Femur (tissue), 1 donor: ENCODE results near the gene SMIM41.

Experiments used
- DNase-seq: peaks from one replicate; pipeline ENCODE4 v3.0.0-alpha.2; 2017

SMIM41 gene

DNA sequence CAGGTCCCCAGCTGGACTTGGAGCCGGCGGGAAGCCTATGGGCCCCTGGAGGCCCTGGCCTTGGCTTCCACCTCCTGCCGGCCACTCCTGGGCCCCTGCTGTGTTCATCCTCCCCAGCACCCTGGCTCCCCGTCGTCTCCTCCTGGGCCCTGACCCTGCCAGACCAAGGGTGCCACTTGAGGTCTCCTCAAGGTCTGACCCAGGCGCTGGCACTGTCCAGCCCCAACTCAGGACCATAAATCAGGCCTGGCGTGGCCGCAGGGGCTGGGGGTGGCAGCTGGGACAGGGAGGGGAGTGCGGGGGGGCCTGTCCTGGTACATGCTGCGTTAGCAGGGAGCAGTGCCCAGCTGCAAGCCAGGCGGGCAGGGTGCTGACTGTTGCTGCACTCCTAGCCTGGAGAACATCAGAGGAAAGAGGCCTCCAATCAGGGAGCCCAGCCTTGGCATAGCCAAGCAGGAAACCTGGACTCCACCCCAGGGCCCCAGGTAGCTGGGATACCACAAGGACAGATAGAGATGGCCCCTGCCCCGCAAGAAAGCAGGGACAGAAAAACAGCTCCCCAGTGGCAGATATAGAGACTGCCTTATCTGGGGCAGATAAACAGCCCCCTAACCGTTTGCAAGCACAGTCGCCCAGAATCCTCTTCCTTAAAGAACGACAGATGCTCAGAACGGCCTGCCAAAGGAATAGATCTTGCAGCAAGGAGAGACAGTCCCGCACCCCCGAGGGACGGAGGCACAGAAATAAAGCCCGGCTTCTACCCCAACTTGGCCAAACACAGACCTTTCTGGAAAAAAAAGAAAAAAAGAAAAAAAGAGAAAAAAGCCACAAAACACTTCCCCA, 16.2 kb upstream of the SMIM41 start:
- DNase-seq, result no peak

DNA sequence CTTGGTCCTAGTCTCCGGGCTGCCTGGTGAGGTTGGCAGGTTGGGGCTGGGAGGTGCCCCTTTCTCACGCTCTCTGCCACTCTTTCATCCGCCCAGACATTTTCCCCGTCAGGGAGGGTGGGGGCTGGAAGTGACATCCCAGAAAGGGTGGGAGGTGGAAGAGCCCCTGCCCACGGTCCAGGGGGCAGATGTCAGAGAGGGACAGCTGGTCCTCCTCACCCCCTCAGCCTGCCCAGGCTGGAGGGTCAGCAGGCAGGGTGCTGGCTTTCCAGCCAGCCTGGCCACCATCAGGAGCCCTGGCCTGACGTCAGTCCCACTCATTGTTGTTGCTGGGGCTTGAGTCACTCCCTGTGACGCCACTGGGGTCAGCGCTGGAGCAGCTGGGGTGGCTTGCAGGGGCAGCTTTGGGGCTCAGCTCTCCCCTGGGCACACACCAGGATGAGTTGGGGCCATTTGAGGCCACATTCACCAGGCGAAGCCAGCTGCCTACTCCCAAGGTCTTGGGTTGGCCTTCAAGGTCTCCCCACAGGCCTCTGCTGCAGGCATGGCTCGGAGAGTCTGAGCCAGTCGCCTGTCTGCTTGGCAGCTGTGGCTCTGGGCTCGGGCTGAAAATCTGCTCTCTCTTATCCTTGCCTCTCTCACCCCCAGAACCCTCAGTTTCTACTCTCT, 15.4 kb upstream of the SMIM41 start:
- DNase-seq, result no peak

DNA sequence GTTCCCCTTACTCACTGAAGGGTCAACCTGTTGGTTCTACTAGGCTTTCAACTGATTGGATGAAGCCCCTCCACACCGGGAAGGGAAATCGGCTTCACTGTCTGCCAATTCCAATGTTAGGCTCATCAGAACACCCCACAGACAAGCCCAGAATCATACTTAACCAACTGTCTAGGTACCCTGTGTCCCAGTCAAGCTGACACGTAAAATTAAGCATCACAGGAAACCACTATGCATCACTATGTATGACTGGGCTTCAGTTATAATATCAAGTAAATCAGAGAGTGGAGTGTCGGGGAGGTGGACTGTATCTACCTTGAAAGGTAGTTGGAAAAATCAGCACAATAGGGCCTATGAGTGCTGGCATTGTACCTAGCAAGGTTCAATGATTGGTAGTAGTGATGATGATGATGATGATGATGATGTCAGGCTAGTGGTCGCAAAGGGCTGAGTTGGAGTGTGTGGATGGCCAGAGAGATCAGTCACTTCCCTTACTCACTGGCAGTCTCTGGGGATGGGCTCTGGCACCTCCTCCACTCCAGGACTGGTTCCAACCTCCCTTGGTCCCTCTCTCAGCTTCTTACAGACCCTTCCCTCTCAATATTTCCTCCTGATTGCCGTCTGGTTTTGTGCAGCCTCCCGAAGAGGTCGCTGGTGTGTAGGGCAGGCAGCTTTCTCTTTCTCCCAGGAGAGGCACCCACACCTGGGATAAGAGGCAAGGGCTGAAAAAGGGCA, 13.0 kb upstream of the SMIM41 start:
- DNase-seq, result no peak

DNA sequence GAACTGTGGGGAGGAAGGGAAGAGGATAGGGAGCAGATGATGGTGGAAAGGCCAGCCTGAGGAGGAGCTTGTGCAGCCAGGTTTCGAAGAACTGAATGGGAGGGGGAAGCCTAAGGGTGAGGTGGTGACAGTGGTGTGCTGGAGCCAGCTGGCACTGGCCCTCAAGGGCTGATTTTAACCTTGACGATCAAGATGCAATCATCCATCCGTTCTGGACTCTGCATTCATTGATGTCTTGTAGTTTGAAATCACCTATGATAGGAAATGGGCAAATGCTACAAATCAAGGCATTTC, 12.5 kb upstream of the SMIM41 start:
- DNase-seq, result no peak

DNA sequence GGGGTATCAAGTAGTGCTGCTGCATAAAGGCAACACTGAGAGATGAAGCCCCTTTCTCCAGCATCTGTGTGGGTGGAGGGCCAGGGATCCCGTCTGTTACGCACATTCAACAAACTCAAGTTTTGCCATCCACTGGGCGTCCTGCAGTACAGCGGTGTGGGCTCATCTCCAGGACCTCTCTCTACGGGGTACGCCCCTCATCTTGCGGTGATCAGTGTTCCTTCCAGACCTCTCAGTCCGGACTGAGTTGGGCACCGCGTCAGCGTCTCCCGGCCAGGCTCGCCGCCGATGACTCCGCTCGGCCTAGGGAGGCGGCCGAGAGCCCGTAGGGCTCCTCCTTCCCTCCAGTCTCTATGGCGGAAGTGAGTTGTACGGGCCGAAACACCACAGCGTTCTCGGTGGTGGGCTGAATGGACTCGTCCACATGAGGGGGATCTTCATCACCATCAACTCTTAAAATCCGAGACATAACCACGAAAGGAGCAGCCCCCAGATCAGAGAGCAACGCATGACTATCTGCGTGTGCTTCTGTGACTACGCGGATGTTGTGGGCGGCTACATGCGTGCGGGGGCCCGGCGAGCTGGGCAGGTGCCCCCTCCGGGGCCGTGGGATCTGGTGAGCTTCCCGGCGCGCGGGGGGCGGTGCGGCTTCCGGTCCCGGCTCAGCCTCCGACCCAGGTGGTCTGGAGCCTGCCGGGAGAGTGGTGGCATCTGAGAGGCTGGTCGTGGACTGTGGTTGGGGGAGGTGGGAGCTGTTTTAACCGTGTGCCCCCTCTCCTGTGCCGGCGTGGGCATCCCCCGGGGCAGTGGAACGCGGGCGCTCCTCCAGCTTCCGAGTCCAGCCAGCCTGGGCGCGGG, 9.9 kb upstream of the SMIM41 start, which contains the start of gene ATG101:
TSS of gene ATG101 (plus strand) at position 652 of the 858 bp plus-strand sequence. CDS start 3,673 bp downstream, outside the sequence.
- peak; percentile 94 for DNase-seq

DNA sequence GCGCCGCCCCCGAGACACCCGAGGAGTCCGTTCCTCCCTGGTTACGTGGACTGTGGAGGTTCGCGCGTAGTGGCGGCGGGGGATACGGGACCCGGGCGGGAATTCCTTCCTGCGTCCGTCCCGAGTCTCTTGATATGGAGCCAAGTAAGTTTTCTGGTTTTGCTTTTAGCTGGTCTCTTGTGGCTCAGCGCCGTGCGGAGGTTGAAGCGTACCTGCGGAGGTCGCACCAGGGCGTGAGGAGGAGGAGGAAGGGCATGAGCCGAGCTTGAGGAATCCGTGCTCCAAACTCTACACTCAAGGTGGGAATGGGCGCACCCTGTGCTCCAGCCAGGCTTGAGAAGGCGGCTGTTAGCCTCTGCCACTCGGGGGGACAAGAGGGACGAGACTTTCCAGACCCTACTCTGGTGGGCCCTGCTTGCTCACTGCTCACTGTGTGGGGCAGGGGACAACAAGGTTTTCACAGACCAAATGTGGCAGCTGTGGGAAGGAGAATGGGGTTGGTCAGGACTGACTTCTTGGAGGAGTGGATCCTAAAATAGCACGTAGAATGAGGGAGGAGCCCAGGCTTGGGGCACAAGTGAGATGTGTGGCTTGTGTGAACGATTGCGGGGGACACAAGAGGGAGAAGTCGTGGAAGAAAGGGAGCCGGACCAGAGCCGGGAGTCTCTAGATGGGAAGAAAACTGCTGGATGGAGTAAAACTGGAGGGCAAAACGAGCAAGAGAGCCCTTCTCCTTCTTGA, 9.1 kb upstream of the SMIM41 start:
- no peak for DNase-seq

DNA sequence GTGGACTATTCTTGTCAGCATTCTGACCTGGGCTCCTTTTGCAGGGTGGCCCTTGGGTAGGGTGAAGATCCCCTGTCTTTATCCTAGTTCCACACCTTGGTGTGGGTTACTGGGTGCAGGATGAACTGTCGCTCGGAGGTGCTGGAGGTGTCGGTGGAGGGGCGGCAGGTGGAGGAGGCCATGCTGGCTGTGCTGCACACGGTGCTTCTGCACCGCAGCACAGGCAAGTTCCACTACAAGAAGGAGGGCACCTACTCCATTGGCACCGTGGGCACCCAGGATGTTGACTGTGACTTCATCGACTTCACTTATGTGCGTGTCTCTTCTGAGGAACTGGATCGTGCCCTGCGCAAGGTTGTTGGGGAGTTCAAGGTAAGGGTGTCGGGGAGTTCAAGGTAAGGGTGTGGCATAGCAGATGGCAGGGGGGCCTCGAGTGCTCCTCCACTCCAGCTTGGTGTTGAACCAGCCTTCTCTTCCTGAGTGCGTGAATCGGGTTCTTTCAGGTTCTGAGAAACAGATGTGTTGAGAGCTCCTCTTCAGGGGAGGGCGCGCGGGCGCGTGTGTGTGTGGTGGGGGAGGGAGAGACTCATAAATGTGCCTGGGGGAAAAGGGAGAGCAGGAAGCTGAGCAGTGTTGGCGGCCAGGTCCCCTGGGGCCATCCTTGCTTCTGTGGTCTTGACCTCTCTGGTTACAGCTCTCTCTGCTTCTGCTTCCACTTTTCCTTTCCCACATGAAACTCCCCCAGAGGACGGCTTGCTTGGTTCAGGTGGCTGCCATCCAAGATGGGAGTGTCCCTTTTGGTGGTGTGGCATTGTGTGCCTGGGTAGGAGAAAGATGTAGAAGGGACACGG, 5.7 kb upstream of the SMIM41 start:
- DNase-seq, result peak; percentile 62

DNA sequence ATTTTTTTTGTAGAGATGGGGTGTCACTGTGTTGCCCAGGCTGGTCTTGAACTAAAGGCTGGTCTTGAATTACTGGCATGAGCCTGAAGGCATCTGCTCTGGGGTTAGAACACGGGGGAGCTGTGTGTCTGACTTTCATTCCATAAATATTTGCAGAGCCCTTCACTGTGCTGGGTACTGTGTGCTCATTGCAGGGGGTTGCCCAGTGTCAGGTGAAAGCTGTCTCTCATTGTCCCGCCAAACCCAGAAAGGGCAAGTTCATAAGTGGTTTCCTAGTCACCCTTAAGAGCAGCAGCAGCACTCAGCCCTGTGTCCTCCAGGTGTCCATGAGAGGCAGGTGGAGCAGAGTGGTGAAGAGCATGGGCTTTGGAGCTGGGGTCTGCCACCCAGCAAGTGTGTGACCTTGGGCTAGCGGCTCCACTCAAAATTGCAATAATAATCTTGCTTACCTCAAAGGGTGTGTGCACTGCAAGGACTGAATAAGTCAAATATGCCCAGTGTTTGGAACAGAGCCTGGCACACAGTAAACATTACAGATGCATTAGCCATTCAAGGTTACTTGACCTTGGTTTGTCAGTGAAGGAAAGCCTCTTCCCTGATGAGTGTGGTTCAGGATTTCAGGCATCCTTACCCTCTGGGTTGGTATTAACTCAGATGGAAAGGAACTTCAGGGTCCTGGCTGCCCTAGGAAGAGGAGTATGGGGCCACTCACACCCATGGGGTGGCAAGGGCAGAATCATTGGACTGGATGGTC, 4.4 kb upstream of the SMIM41 start:
- DNase-seq, result no peak

DNA sequence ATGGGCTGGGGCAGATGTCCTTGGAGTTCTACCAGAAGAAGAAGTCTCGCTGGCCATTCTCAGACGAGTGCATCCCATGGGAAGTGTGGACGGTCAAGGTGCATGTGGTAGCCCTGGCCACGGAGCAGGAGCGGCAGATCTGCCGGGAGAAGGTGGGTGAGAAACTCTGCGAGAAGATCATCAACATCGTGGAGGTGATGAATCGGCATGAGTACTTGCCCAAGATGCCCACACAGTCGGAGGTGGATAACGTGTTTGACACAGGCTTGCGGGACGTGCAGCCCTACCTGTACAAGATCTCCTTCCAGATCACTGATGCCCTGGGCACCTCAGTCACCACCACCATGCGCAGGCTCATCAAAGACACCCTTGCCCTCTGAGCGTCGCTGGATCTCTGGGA, 2.7 kb upstream of the SMIM41 start:
- no peak for DNase-seq

DNA sequence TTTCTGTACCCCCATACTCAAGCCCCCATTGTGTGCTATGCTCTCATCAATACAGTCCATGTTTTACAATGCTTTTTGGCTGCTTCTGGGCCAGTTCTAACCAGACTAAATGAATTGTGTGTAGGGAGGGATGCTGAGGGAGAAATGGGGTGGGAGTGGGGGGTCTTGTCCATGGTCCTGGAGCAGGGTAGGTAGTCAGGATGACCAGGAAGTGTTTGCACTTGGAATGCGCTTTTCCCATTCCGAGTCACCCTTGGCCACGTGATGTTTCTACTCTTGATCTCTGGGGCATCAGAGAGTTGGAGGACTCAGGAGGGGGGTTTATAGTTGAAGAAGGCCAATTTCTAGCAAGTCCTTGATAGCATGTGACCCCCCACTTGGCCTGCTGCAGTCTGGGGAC, 1.2 kb upstream of the SMIM41 start:
- no peak for DNase-seq

DNA sequence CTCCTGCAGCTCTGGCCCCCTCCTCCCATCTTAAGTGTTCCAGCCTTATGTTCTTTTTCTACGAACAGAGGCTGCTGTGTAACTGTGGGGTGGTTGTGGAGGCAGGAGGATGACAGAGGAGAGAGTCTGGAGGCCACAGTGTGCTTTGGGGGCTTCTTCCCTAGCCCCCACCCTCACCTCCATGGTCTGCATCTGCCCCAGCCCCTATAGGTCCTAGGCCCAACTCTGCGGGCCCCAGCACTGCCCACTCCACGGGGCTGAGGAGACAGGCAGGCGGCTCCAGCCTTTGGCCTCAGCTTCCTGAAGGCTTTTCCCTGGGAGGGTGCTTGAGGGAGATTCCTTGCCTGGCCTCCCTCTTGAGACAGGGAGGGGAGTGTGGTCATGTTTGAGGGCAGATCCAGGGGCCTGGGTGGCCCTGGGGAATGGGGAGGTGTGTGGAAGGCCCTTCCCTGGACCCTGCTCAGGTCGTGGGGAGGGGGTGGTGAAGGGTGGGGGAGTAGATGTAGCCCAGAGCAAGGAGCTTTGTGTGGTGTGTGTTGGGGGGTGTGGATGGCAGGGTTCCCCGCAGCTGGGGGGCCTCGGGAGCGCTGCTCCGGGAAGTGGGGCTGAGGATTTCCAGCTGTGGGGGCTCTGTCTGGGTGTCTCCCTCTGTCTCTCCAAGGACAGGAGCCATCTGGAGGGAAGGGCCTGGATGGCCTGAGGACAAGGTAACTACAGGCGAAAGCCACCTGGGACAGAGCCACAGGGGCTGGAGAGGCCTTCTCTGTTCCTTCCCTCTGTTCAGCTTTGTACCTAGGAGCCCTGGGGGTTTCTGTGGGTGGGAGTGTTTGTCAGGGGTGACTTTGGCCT, 1.1 kb downstream of the SMIM41 start:
- DNase-seq, result no peak

DNA sequence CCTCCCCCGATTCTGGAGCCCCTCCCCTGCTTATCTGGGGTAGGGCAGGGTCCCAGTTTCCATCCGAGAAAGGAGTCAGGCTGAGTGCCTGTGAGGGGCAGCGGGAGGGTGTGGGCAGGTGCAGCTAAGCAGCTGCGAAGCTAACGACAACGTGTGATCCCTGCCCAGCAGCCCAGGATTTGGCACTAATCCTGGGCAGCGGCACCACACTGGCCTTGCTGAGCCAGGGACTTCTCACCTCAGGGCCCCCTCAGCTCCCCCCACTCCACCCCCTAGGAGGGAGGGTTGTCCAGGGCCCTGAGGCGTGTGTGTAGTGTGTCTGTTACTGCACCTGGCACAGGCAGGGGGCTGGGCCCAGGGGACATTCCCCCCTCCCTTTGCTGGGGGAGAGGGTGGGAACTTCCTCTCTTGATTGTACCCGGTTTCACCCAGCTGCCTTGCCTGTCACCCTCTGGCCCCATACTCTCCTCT, 1.8 kb downstream of the SMIM41 start:
- DNase-seq, result peak; percentile 73

DNA sequence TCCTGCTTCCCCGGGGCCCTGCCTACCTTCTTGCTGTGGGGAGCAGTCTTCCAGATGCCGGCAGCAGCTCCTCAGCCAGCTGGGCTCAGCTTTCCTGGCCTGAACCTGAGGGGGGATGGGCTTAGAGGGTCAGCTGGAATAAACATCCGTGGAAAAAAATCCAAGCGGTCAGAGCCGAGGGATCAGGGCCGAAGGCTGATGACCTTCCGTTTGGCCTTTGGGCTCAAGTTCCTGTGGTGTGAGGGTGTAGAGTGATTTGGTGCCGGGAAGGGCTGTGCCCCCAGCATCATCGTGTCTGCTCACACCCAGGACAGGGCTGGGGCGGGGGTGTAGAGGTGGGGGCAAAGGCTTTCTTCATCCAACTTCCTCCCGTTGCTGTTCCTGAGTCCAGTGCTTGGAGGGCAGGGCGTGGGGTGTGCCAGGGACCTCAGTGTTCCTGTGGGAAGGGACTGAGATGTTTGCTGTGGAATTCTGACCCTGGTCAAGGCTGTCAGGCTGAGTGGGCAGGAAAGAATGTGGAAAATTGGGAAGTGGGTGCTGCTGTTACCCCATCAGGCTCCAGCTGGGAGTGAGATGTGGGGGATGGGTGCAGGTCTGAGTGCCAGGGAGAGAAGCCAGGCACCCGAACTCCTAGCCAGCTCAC, 2.6 kb downstream of the SMIM41 start:
- peak; percentile 66 for DNase-seq

DNA sequence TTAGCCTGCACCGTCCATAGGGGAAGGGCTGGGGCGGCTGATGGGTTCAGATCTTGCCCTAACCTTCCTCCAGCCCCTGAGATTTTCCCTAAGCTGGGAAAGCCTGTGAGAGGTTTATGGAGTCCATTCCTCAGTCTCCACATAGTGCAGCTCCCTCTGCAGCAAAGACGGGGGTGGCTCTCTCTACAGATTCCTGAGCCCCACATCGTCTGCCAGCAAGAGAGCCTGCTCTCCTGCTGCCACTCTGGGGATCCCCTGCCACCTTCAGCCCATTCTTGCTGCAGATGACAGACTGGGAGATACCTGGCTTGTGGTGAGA, 3.1 kb downstream of the SMIM41 start:
- no peak for DNase-seq

DNA sequence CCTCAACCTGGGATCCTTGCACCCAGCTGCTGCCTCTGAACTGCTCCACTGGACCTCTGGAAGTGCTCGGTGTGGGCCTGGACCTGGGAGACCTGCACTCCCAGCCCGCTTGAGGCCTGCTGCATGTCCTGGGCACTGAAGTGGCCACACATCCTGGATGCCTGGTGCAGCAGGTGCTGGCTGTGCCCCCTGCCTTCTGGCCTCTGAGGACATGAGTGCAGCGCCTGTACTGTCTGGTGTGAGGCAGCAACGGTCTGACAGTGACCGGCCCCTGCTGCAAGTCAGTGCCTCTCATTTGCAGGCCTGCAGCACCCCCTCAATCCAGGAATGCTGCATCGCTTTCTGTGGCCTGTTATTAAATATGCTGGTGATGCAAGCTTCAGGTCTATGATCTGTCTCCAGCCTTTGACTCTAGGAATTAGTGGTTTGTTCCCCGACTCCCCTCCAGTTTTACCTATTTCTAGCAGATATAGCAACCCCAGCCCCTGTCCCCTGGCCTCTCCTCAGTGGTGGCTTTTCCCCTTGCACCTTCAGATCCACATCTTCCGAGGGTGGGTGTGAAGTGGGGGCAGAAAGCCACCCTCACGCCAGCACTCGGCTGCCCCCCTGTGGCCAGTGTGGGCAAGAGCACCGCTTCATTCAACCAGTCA, 3.6 kb downstream of the SMIM41 start:
- DNase-seq, result peak; percentile 72

DNA sequence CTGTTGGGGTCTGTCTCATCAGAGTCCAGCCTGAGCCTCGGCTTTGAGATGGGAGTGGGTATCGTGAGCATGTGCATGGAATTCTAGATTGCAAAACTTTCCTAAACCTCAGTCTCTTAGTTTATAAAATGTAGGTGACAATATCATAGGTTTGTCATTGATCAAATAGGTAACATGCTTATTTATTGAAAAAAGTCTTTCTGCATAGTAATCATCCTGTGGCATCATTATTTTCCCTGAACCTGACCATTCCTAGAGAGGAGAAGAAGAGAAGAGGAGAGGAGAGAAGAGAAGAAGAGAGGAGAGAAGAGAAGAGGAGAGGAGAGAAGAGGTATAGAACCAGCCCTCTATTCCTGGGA, 4.1 kb downstream of the SMIM41 start:
- no peak for DNase-seq

DNA sequence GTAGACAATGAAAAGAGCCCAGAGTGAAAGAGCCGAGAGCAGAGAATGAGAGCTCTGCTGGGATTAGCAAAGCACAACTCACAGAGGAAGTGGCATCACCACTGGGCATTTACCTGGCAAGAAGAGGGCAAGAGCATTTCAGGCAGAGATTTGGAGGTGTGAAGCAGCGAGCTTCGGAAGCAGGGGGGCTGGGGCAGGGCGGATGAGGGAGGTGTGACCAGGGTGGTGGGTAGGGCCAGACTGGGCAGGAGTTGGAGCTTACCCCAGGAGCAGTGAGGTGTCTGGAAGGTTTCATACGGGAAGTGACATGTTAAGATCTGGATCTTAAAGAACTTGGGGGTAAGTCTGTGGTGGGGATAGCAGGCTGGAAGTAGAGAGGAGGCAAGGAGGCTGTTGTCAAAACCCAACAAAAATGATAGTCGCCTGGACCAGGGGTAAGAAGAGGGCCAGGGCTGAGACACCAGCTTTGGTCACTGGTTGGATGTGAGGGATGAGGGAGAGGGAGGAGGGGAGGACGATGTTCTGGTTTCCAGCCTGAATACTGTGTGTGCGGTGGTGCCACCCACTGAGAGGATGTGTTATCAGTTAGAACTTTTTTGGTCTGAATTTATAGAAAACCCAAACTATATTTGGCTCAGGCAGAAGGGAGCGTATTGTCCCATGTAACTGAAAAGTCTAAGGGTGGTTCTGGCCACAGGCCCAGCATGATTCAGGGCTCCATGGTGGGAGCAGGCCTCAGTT, 5.2 kb downstream of the SMIM41 start:
- DNase-seq, result no peak
